Sigmoid colon (tissue), 4 donors: ENCODE data around the gene KIF20B.

Experiments
- POLR2A ChIP-seq, 2 donors: fragments of 450-650 bp; IDR thresholded peaks; one replicate each; pipeline ENCODE4 v1.6.1; 2016; ENCODE audit warnings: antibody characterized with exemption in 2 of 2, mild to moderate bottlenecking in 2 of 2, moderate library complexity in 2 of 2
- POLR2AphosphoS5 ChIP-seq, 4 donors: sonication (generic); formaldehyde crosslinking; IDR thresholded peaks; one replicate each; pipeline ENCODE4 v1.6.1; 2017; ENCODE audit warnings: antibody characterized with exemption in 4 of 4

GRCh38 chr10:89700923-89701241 is 508 bp upstream of the KIF20B start:
- TF ChIP-seq POLR2A (IDR thresholded peaks at IDR 0.05), result no peak
- no peak for TF ChIP-seq POLR2AphosphoS5 (IDR thresholded peaks at IDR 0.05)
